Gastrocnemius medialis (tissue), 4 donors: ENCODE results near the gene RNF26. TPM values are rescaled to one million over a fixed set of nuclear protein-coding genes. Genes with fewer than 3 reads are reported as not detected.

ENCODE experiments used
- ATAC-seq, 2 donors: fragments of 150-250 bp; one replicate each; pipeline ENCODE4 v1.9.1; 2016
- DNase-seq, 2 donors: peaks; one replicate each; pipeline ENCODE4 v3.0.0-alpha.2; 2019
- H3K27ac ChIP-seq, 4 donors: fragments of 200-600 bp; sonication (generic); 1 replicate in 1 of 4; 2 replicates in 3 of 4; pipeline ENCODE4 v1.5.1; 2016 to 2018; ENCODE audit warnings: mild to moderate bottlenecking in 2 of 4, moderate library complexity in 1 of 4
- H3K27me3 ChIP-seq, 3 donors: fragments of 200-600 bp; sonication (generic) in 2 of 3; 1 replicate in 1 of 3; 2 replicates in 2 of 3; pipeline versions ENCODE4 v1.5.1 to v1.6.0; 2016 to 2019; ENCODE audit warnings: mild to moderate bottlenecking in 1 of 3, moderate library complexity in 1 of 3
- H3K36me3 ChIP-seq, 2 donors: fragments of 200-600 bp; sonication (generic) in 1 of 2; one replicate each; pipeline ENCODE4 v1.5.1; 2017 to 2018
- H3K4me1 ChIP-seq, 2 donors: fragments of 200-600 bp; sonication (generic) in 1 of 2; one replicate each; pipeline ENCODE4 v1.5.1; 2016 to 2017; ENCODE audit warnings: mild to moderate bottlenecking in 2 of 2
- H3K4me3 ChIP-seq, 4 donors: fragments of 200-600 bp; sonication (generic) in 3 of 4; 1 replicate in 1 of 4; 2 replicates in 3 of 4; pipeline ENCODE4 v1.5.1; 2016 to 2019; ENCODE audit warnings: mild to moderate bottlenecking in 2 of 4
- H3K9me3 ChIP-seq, 3 donors: fragments of 200-600 bp; sonication (generic) in 2 of 3; 1 replicate in 1 of 3; 2 replicates in 2 of 3; pipeline ENCODE4 v1.5.1; 2016 to 2019
- POLR2A ChIP-seq, 2 donors: fragments of 450-650 bp; IDR thresholded peaks; one replicate each; pipeline ENCODE4 v1.6.1; 2017; ENCODE audit warnings: antibody characterized with exemption in 2 of 2, mild to moderate bottlenecking in 2 of 2, moderate library complexity in 2 of 2
- in situ Hi-C, 4 donors: fragments of 200-750 bp; cut with MboI; loops; one replicate each; pipeline versions ENCODE4 v1.15.0 to v1.8.0; 2017; ENCODE audit warnings: low sequenced_read_pairs in 4 of 4
- intact Hi-C: fragments of 100-400 bp; cut with DNase I; formaldehyde crosslinking; loops from one replicate; pipeline ENCODE4 v1.15.1; 2023; ENCODE audit warnings: low total_unique reads
- total RNA-seq, 4 donors: library from RNA; depleted of rRNA; stranded (reverse); fragments of >200 nt; gene quantifications; one replicate each; pipeline versions ENCODE4 v1.1.0 to v1.2.3, GENCODE V29; 2016
- TF ChIP-seq, protein P1 (sequence below), 5 experiments: fragments of 450-650 bp in 3 of 5; fragments of 200-600 bp in 2 of 5; sonication (generic) in 2 of 5; IDR thresholded peaks in 4 of 5; conservative IDR thresholded peaks in 1 of 5; 1 replicate in 4 of 5; 2 replicates in 1 of 5; pipeline ENCODE4 v1.5.1; 2016 to 2019; ENCODE audit warnings: antibody characterized with exemption in 5 of 5, mild to moderate bottlenecking in 3 of 5, moderate library complexity in 3 of 5

Gene RNF26
- total RNA-seq, 4 donors from 2014 or later = 3.8 to 5.1 (median 4.7) TPM

DNA sequence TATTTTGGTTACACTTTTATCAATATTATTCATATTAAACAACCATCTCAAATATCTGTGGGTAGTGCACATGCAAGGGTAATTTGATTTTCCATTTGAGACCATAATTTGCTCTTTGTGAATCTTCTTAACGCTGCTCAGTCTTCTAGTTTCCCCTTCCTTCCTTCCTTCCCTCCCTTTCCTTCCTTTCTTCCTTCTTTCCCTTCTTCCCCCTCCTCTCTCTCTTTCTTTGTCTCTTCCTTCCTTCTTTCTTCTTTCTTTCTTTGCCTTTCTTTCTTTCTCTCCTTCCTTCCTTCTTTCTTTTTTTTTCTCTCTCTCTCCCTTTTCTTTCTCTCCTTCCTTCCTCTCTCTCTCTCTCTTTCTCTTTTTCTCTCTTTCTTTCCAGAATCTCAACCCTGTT lies 4.1 kb upstream of the RNF26 start:
- no peak for TF ChIP-seq POLR2A (IDR thresholded peaks at IDR 0.05)
- TF ChIP-seq, protein P1, sequence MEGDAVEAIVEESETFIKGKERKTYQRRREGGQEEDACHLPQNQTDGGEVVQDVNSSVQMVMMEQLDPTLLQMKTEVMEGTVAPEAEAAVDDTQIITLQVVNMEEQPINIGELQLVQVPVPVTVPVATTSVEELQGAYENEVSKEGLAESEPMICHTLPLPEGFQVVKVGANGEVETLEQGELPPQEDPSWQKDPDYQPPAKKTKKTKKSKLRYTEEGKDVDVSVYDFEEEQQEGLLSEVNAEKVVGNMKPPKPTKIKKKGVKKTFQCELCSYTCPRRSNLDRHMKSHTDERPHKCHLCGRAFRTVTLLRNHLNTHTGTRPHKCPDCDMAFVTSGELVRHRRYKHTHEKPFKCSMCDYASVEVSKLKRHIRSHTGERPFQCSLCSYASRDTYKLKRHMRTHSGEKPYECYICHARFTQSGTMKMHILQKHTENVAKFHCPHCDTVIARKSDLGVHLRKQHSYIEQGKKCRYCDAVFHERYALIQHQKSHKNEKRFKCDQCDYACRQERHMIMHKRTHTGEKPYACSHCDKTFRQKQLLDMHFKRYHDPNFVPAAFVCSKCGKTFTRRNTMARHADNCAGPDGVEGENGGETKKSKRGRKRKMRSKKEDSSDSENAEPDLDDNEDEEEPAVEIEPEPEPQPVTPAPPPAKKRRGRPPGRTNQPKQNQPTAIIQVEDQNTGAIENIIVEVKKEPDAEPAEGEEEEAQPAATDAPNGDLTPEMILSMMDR (IDR thresholded peaks at IDR 0.05 in 4 of 5, conservative IDR thresholded peaks at IDR 0.05 in 1 of 5) = no peak
- H3K9me3 ChIP-seq = no peaks in the 10 kb centered on the region
- DNase-seq (no peak), ATAC-seq (no peak)
- in situ Hi-C loops (loop anchor here in 2 of 4 donors (5.0 to 10.0 kb wide), 3 partner anchors 128 to 145 kb away; no protein-coding TSS in a partner anchor), intact Hi-C loops (no loop called here)
- peaks cover 5% of the 10 kb centered on the region in 2 donors for H3K4me1 ChIP-seq
- no peaks in the 10 kb centered on the region for H3K27me3 ChIP-seq
- H3K27ac ChIP-seq = no peak overlapping the region
- no peaks in the 10 kb centered on the region for H3K36me3 ChIP-seq
- no peak overlapping the region for H3K4me3 ChIP-seq

DNA sequence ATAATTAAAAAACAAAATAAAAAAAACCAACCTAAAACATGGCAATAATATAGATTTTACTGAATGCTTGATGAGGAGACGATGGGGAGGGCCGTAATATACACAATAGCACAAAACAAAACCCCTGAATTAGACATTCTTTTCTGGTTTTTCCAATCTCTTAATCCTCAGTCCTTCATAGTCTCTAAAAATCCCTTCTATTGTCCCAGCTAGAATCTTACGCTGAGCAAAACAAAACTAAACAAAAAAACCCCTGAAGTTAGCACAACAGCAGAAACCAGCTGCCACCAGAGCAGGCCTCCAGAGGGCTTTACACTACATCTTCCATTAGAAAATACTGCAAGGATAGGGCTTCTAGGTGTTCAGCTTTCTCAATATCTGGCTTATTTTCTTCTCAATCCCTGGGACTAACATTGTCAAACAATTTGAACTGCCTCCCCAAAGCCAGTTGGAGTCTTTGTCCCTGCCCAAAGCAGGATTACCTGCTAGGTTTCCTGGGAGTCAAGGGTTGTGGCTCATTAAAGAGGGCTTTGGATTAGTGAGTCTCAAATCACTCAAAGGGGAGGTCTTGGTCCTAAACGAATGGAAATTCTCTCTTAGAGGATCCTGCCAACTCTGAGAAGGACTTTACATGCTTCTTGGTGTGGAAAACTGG lies 2.1 kb upstream of the RNF26 start:
- peaks cover 13 to 25% of the 10 kb centered on the region in 2 donors for H3K4me1 ChIP-seq
- no peak for ATAC-seq
- no peak overlapping the region for H3K27ac ChIP-seq
- H3K36me3 ChIP-seq = no peaks in the 10 kb centered on the region
- H3K27me3 ChIP-seq = no peaks in the 10 kb centered on the region
- TF ChIP-seq POLR2A (IDR thresholded peaks at IDR 0.05) = no peak
- TF ChIP-seq, protein P1 (IDR thresholded peaks at IDR 0.05 in 4 of 5, conservative IDR thresholded peaks at IDR 0.05 in 1 of 5) = no peak
- no peak overlapping the region for H3K4me3 ChIP-seq
- in situ Hi-C loops = loop anchor here in 2 of 4 donors (5.0 to 10.0 kb wide), 3 partner anchors 130 to 143 kb away; no protein-coding TSS in a partner anchor
- H3K9me3 ChIP-seq = no peaks in the 10 kb centered on the region
- intact Hi-C loops = no loop called here
- no peak for DNase-seq

DNA sequence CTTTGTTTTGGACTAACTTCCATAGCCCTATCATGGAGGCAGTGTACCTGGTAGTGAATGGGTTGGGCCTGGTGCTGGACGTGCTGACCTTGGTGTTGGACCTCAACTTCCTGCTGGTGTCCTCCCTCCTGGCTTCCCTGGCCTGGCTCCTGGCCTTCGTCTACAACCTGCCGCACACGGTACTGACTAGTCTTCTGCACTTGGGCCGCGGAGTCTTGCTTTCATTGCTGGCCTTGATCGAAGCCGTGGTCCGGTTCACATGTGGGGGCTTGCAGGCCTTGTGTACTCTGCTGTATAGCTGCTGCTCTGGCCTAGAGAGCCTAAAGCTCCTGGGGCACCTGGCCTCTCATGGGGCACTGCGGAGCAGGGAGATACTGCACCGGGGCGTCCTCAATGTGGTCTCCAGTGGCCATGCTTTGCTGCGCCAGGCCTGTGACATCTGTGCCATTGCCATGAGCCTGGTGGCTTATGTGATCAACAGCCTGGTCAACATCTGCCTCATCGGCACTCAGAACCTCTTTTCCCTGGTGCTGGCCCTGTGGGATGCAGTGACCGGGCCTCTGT lies 846 bp downstream of the RNF26 start:
- intact Hi-C loops (loop anchor here (2.0 to 5.0 kb wide), 3 partner anchors 46 to 233 kb away; partner anchors contain the start of genes CBL, DPAGT1 and USP2), in situ Hi-C loops (loop anchor here in 2 of 4 donors (10.0 kb wide), 2 partner anchors 140 kb away; no protein-coding TSS in a partner anchor)
- no peaks in the 10 kb centered on the region for H3K27me3 ChIP-seq
- H3K4me1 ChIP-seq = peaks cover 35 to 42% of the 10 kb centered on the region in 2 donors
- H3K36me3 ChIP-seq = no peaks in the 10 kb centered on the region
- DNase-seq = peak in 1 of 2 donors; percentile 14
- no peaks in the 10 kb centered on the region for H3K9me3 ChIP-seq
- no peak for TF ChIP-seq POLR2A (IDR thresholded peaks at IDR 0.05)
- TF ChIP-seq, protein P1 (IDR thresholded peaks at IDR 0.05 in 4 of 5, conservative IDR thresholded peaks at IDR 0.05 in 1 of 5) = no peak
- H3K4me3 ChIP-seq = peak overlapping the region; percentile 80 to 99 (median 93)
- no peak for ATAC-seq
- peak overlapping the region; percentile 91 to 98 (median 96) for H3K27ac ChIP-seq

DNA sequence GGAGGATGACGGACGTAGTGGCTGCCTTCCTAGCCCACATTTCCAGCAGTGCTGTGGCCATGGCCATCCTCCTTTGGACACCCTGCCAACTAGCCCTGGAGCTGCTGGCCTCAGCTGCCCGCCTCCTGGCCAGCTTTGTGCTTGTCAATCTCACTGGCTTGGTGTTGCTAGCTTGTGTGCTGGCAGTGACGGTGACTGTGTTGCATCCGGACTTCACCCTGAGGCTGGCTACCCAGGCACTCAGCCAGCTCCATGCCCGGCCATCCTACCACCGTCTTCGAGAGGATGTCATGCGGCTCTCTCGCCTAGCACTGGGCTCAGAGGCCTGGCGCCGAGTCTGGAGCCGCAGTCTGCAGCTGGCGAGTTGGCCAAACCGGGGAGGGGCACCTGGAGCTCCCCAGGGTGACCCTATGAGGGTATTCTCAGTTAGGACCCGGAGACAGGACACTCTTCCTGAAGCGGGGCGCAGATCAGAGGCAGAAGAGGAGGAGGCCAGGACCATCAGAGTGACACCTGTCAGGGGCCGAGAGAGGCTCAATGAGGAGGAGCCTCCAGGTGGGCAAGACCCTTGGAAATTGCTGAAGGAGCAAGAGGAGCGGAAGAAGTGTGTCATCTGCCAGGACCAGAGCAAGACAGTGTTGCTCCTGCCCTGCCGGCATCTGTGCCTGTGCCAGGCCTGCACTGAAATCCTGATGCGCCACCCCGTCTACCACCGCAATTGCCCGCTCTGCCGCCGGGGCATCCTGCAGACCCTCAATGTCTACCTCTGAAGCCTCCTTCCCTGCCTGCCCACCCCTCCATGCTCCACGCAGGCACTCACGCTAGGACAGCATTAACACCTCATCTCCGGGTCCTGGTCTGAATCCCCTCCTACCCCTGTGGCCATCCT lies 1.6 kb downstream of the RNF26 start:
- Histone ChIP-seq H3K27me3 (peaks cover 4 to 7% (median 7%) of the 10 kb centered on the region in 3 donors), H3K27ac (peak overlapping the region; percentile 91 to 98 (median 96)), H3K9me3 (no peaks in the 10 kb centered on the region), H3K4me3 (peak overlapping the region; percentile 80 to 99 (median 93)), H3K36me3 (no peaks in the 10 kb centered on the region), H3K4me1 (peaks cover 39 to 50% of the 10 kb centered on the region in 2 donors)
- intact Hi-C loops = loop anchor here (2.0 to 5.0 kb wide), 3 partner anchors 45 to 234 kb away; partner anchors contain the start of genes CBL, DPAGT1 and USP2
- TF ChIP-seq, protein P1 (IDR thresholded peaks at IDR 0.05 in 4 of 5, conservative IDR thresholded peaks at IDR 0.05 in 1 of 5) = no peak
- TF ChIP-seq POLR2A (IDR thresholded peaks at IDR 0.05) = peak in 1 of 2 donors; percentile 25
- peak; percentile 68 to 86 for DNase-seq
- peak; percentile 12 to 26 for ATAC-seq
- in situ Hi-C loops = loop anchor here in 2 of 4 donors (10.0 kb wide), 2 partner anchors 139 to 141 kb away; no protein-coding TSS in a partner anchor
